DOHH2 (cell line): Measurements from ENCODE around the gene SSH2.

Experiments used
- EZH2phosphoT487 ChIP-seq: fragments of 200-600 bp; sonication (generic); IDR thresholded peaks from 2 replicates; pipeline ENCODE4 v1.6.1; 2017; ENCODE audit warnings: borderline replicate concordance, mild to moderate bottlenecking, antibody characterized with exemption, low read length, moderate library complexity, mixed read lengths
- TF ChIP-seq, protein P1 (sequence below): fragments of 200-600 bp; sonication (generic); IDR thresholded peaks from one replicate; pipeline ENCODE4 v1.5.1; 2014; ENCODE audit warnings: antibody characterized with exemption, mild to moderate bottlenecking, low read depth, low read length; ENCODE audit not compliant: poor library complexity, severe bottlenecking

GRCh38 chr17:29914819-29915537, 15.1 kb downstream of the SSH2 start:
- TF ChIP-seq, protein P1, sequence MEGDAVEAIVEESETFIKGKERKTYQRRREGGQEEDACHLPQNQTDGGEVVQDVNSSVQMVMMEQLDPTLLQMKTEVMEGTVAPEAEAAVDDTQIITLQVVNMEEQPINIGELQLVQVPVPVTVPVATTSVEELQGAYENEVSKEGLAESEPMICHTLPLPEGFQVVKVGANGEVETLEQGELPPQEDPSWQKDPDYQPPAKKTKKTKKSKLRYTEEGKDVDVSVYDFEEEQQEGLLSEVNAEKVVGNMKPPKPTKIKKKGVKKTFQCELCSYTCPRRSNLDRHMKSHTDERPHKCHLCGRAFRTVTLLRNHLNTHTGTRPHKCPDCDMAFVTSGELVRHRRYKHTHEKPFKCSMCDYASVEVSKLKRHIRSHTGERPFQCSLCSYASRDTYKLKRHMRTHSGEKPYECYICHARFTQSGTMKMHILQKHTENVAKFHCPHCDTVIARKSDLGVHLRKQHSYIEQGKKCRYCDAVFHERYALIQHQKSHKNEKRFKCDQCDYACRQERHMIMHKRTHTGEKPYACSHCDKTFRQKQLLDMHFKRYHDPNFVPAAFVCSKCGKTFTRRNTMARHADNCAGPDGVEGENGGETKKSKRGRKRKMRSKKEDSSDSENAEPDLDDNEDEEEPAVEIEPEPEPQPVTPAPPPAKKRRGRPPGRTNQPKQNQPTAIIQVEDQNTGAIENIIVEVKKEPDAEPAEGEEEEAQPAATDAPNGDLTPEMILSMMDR = no peak
- TF ChIP-seq EZH2phosphoT487 = no peak
